HepG2 (cell line): ENCODE data around the gene SEMA7A. TPM values are rescaled to one million over a fixed set of nuclear protein-coding genes. Genes with fewer than 3 reads are reported as not detected.

Experiments
- ATF1 ChIP-seq: IDR thresholded peaks from 2 replicates; pipeline ENCODE4 v1.6.1; 2016; ENCODE audit warnings: mild to moderate bottlenecking, control low read depth
- CBX5 ChIP-seq: sonication (generic); formaldehyde crosslinking; IDR thresholded peaks from 2 replicates; pipeline ENCODE4 v1.4.0; 2020; ENCODE audit warnings: missing genetic modification reagents, borderline replicate concordance
- HNRNPLL ChIP-seq: fragments of 200-400 bp; formaldehyde crosslinking; IDR thresholded peaks from 2 replicates; pipeline ENCODE4 v1.6.1; 2017; ENCODE audit warnings: mild to moderate bottlenecking, low read depth, low read length; ENCODE audit not compliant: poor library complexity, severe bottlenecking
- HOXA3 ChIP-seq: sonication (generic); formaldehyde crosslinking; IDR thresholded peaks from 2 replicates; pipeline ENCODE4 v1.5.0; 2020; ENCODE audit warnings: missing genetic modification reagents
- HOXD1 ChIP-seq: sonication (generic); formaldehyde crosslinking; IDR thresholded peaks from 2 replicates; pipeline ENCODE4 v1.5.0; 2020; ENCODE audit warnings: missing genetic modification reagents
- MEIS2 ChIP-seq: sonication (generic); formaldehyde crosslinking; IDR thresholded peaks from 2 replicates; pipeline ENCODE4 v1.9.0; 2021; ENCODE audit warnings: mild to moderate bottlenecking, missing genetic modification reagents
- NCOA5 ChIP-seq: sonication (generic); formaldehyde crosslinking; IDR thresholded peaks from 2 replicates; pipeline ENCODE4 v1.4.0; 2020; ENCODE audit warnings: missing genetic modification reagents
- NFKB2 ChIP-seq: sonication (generic); formaldehyde crosslinking; IDR thresholded peaks from 2 replicates; pipeline ENCODE4 v1.4.0; 2020; ENCODE audit warnings: missing genetic modification reagents, borderline replicate concordance
- NR2F6 ChIP-seq, 2 experiments: IDR thresholded peaks; 2 replicates each; pipeline ENCODE4 v1.6.1; 2016; ENCODE audit warnings: antibody characterized with exemption in 1 of 2, mild to moderate bottlenecking in 1 of 2
- RXRB ChIP-seq: IDR thresholded peaks from 2 replicates; pipeline ENCODE4 v1.6.1; 2016; ENCODE audit warnings: borderline replicate concordance, missing genetic modification reagents, missing compliant biosample characterization
- SOX5 ChIP-seq: IDR thresholded peaks from 2 replicates; pipeline ENCODE4 v1.6.1; 2016; ENCODE audit warnings: borderline replicate concordance
- ZFP1 ChIP-seq: IDR thresholded peaks from 2 replicates; pipeline ENCODE4 v1.6.1; 2016
- ZNF382 ChIP-seq: sonication (generic); formaldehyde crosslinking; IDR thresholded peaks from 2 replicates; pipeline ENCODE4 v1.5.0; 2020; ENCODE audit warnings: missing genetic modification reagents, mild to moderate bottlenecking, borderline replicate concordance
- ZNF678 ChIP-seq: sonication (generic); formaldehyde crosslinking; IDR thresholded peaks from 2 replicates; pipeline ENCODE4 v1.4.0; 2020; ENCODE audit warnings: mild to moderate bottlenecking, missing genetic modification reagents
- ZNF772 ChIP-seq: sonication (generic); formaldehyde crosslinking; IDR thresholded peaks from 2 replicates; pipeline ENCODE4 v1.5.0; 2020; ENCODE audit warnings: mild to moderate bottlenecking, missing genetic modification reagents
- ZNF879 ChIP-seq: sonication (generic); formaldehyde crosslinking; IDR thresholded peaks from 2 replicates; pipeline ENCODE4 v1.8.1; 2023; ENCODE audit warnings: missing genetic modification reagents
- polyA plus RNA-seq, 8 experiments: library from polyadenylated mRNA; depleted of rRNA in 3 of 8; stranded (reverse) in 7 of 8; unstranded in 1 of 8; fragments of >200 nt; fragmentation: Illumina TruSeq in 4 of 8; extraction: Trizol in 4 of 8; gene quantifications; 2 replicates each; pipeline versions ENCODE4 v1.2.1 to v1.2.3, GENCODE V29; 2011 to 2016; ENCODE audit warnings: low read depth in 4 of 8, missing spikeins in 1 of 8, mixed read lengths in 1 of 8; ENCODE audit not compliant: insufficient read depth in 1 of 8
- total RNA-seq, 5 experiments: library from RNA; depleted of rRNA; stranded (reverse); fragments of >200 nt; fragmentation: Illumina TruSeq; extraction: Trizol; gene quantifications; 2 replicates each; pipeline ENCODE4 v1.2.3, GENCODE V29; 2016; ENCODE audit warnings: low read depth in 1 of 5
- TF ChIP-seq, protein P1 (sequence below): sonication (generic); formaldehyde crosslinking; IDR thresholded peaks from 2 replicates; pipeline ENCODE4 v1.8.0; 2022; ENCODE audit warnings: missing genetic modification reagents, mild to moderate bottlenecking, inconsistent platforms, borderline replicate concordance
- TF ChIP-seq, protein P2 (sequence below): sonication (generic); formaldehyde crosslinking; IDR thresholded peaks from 2 replicates; pipeline ENCODE4 v1.5.0; 2020; ENCODE audit warnings: missing genetic modification reagents
- TF ChIP-seq, protein P3 (sequence below): sonication (generic); formaldehyde crosslinking; IDR thresholded peaks from 2 replicates; pipeline ENCODE4 v1.4.0; 2020; ENCODE audit warnings: missing genetic modification reagents
- TF ChIP-seq, protein P4 (sequence below): sonication (generic); formaldehyde crosslinking; IDR thresholded peaks from 2 replicates; pipeline ENCODE4 v1.5.0; 2020; ENCODE audit warnings: missing genetic modification reagents
- TF ChIP-seq, protein P5 (sequence below), 2 experiments: sonication (generic) in 1 of 2; formaldehyde crosslinking in 1 of 2; IDR thresholded peaks; 2 replicates each; pipeline versions ENCODE4 v1.4.0 to v1.6.1; 2016 to 2020; ENCODE audit warnings: borderline replicate concordance in 1 of 2, low read depth in 1 of 2, mild to moderate bottlenecking in 1 of 2, missing genetic modification reagents in 1 of 2

Gene SEMA7A
- total and polyA plus RNA-seq, 2 of the 13 experiments (the other 11 are each of a cell fraction or from before 2014, with no cell fraction given) = 9.0 to 15.8 TPM

DNA sequence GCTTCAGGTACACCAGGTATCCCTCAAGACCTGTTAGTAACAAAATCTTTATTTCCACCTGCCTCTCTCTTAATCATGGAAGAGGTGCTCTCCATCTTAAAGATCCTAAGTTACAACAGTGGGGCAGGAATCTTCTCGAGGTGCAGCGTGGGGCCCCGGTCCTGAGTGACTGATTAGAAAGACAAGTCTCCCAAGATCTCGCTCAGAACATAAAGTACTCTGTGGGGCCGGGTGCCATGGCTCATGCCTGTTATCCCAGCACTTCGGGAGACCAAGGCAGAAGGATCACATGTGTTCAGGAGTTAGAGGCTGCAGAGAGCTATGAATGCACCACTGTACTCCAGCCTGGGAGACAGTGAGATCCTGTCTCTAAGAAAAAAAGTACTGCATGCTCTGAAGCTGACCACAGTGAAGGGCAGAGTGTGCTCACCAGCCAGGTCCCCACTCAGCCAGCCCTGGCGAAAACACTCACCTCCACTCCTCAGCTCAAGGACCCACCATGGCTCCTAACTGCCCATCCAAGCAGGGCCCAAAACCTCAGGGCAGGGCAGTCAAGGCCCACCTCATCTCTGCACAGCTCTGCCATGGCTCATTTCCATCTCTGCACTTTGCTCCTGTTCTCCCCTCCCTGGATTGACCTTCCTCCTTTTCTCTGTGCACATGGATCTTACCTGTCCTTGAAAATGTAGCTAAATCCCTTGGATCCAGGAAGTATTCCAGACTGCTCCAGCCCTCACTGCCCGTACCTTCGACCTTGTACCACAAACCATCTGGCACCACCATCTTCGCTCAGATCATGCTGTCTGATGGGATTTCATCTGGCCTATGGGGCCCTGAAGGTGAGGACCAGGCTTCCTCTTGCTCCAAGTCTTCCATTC is 7.1 kb downstream of the SEMA7A start (continued):
- no peak for TF ChIP-seq SOX5 (CRISPR knock-in tag)
- TF ChIP-seq, protein P1, sequence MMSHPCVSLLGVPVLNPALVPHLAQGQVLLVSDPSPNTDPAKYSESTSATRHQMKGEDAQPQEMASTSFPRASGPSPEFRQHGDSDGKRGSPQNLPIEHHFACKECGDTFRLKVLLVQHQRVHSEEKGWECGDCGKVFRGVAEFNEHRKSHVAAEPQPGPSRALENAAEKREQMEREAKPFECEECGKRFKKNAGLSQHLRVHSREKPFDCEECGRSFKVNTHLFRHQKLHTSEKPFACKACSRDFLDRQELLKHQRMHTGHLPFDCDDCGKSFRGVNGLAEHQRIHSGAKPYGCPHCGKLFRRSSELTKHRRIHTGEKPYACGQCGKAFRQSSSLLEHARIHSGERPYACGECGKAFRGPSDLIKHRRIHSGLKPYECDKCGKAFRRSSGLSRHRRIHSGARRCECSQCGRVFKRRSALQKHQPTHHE (CRISPR knock-in tag) = no peak
- TF ChIP-seq MEIS2 (CRISPR knock-in tag) = no peak
- no peak for TF ChIP-seq HOXD1 (CRISPR knock-in tag)
- TF ChIP-seq HOXA3 (CRISPR knock-in tag) = peak; percentile 18; the same call in 1 of the 2 replicates
- no peak for TF ChIP-seq ATF1 (CRISPR knock-in tag)
- TF ChIP-seq ZNF772 (CRISPR knock-in tag) = no peak
- TF ChIP-seq, protein P2, sequence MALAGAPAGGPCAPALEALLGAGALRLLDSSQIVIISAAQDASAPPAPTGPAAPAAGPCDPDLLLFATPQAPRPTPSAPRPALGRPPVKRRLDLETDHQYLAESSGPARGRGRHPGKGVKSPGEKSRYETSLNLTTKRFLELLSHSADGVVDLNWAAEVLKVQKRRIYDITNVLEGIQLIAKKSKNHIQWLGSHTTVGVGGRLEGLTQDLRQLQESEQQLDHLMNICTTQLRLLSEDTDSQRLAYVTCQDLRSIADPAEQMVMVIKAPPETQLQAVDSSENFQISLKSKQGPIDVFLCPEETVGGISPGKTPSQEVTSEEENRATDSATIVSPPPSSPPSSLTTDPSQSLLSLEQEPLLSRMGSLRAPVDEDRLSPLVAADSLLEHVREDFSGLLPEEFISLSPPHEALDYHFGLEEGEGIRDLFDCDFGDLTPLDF (CRISPR knock-in tag) = no peak
- TF ChIP-seq, protein P3, sequence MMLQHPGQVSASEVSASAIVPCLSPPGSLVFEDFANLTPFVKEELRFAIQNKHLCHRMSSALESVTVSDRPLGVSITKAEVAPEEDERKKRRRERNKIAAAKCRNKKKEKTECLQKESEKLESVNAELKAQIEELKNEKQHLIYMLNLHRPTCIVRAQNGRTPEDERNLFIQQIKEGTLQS (CRISPR knock-in tag) = no peak
- no peak for TF ChIP-seq NCOA5 (CRISPR knock-in tag)
- no peak for TF ChIP-seq CBX5 (CRISPR knock-in tag)
- TF ChIP-seq ZFP1 (CRISPR knock-in tag) = no peak
- TF ChIP-seq NR2F6 (IDR thresholded peaks at IDR 0.05) = no peak
- TF ChIP-seq NR2F6 (CRISPR knock-in tag; IDR thresholded peaks at IDR 0.05) = peak; percentile 31; the same call in 1 of the 2 replicates
- no peak for TF ChIP-seq ZNF382 (CRISPR knock-in tag)
- TF ChIP-seq RXRB (CRISPR knock-in tag) = 0 out of 2 replicates have a peak, but pooled peaks have one; percentile 13
- TF ChIP-seq, protein P4, sequence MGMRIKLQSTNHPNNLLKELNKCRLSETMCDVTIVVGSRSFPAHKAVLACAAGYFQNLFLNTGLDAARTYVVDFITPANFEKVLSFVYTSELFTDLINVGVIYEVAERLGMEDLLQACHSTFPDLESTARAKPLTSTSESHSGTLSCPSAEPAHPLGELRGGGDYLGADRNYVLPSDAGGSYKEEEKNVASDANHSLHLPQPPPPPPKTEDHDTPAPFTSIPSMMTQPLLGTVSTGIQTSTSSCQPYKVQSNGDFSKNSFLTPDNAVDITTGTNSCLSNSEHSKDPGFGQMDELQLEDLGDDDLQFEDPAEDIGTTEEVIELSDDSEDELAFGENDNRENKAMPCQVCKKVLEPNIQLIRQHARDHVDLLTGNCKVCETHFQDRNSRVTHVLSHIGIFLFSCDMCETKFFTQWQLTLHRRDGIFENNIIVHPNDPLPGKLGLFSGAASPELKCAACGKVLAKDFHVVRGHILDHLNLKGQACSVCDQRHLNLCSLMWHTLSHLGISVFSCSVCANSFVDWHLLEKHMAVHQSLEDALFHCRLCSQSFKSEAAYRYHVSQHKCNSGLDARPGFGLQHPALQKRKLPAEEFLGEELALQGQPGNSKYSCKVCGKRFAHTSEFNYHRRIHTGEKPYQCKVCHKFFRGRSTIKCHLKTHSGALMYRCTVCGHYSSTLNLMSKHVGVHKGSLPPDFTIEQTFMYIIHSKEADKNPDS (CRISPR knock-in tag) = no peak
- no peak for TF ChIP-seq ZNF678
- TF ChIP-seq, protein P5, sequence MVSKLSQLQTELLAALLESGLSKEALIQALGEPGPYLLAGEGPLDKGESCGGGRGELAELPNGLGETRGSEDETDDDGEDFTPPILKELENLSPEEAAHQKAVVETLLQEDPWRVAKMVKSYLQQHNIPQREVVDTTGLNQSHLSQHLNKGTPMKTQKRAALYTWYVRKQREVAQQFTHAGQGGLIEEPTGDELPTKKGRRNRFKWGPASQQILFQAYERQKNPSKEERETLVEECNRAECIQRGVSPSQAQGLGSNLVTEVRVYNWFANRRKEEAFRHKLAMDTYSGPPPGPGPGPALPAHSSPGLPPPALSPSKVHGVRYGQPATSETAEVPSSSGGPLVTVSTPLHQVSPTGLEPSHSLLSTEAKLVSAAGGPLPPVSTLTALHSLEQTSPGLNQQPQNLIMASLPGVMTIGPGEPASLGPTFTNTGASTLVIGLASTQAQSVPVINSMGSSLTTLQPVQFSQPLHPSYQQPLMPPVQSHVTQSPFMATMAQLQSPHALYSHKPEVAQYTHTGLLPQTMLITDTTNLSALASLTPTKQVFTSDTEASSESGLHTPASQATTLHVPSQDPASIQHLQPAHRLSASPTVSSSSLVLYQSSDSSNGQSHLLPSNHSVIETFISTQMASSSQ (IDR thresholded peaks at IDR 0.05; ENCODE audit: low read depth) = no peak
- TF ChIP-seq, protein P5 (CRISPR knock-in tag; IDR thresholded peaks at IDR 0.05; ENCODE audit: borderline replicate concordance) = no peak
- TF ChIP-seq NFKB2 (CRISPR knock-in tag) = no peak
- TF ChIP-seq HNRNPLL = no peak
- TF ChIP-seq ZNF879 (CRISPR knock-in tag) = no peak
